ENCODE measurements around the gene ZNF33B.
A peak's percentile ranks its signal among the peaks of the same experiment; 100 is the strongest.

The ZNF33B gene

DNA sequence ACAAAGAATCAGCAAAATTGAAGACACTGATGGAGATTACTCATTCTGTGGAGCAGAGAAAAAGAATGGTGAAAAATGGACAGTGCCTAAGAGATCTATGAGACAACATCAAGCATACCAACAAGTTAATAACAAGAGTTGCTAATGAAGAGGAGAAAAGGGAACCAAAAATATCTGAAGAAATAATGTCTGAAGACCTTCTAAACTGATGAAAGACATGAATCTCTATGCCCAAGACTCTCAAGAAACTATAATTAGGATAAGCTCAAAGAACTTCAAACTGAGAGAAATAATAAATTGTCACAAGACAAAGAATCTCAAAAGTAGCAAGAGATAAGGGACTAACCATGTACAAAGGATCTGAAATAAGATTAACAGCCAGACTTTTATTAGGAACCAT lies 93.4 kb downstream of the ZNF33B start:
- in situ Hi-C loops (cut with MboI; ENCODE audit: low pct_unique_long_range_greater_than_20kb, low sequenced_read_pairs): no loop called here

DNA sequence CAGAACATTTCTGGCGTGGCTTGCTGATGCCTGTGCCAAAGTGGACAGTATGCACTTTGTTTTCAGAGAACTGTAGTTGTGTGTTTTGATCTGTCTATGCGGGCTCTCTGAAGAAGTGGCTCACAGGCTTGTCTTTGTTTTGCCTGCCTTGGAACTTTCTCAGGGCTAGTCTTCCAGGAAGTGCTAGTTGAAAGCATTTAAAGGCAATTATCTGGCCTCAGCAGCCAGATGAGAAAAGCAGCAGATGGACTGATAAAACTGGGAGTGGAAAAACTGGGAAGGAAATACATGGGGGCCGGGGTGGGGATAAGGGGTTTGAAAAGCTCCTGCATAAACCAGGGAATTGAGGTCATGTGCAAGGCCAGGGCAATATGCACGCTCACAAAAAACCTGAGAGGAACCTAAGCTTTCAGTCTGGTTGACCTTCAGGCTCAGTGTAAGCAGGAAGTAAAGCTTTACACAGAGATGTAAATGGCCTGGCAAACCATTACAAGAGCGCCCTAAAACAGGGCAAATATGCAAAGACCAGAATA lies 94.5 kb downstream of the ZNF33B start:
- in situ Hi-C loops (cut with MboI; ENCODE audit: low pct_unique_long_range_greater_than_20kb, low sequenced_read_pairs): no loop called here
- peak; percentile 40 for DNase-seq

More for the DNA sequence above, 93.4 kb downstream of the ZNF33B start:
- DNase-seq: no peak
